GM21390 (cell line): ENCODE measurements around the gene SLC35F3.

ENCODE experiments used
- ATAC-seq: cut with Tn5 transposase; IDR thresholded peaks from one replicate; pipeline ENCODE4 v1.9.1; 2021; ENCODE audit not compliant: unreplicated experiment

SLC35F3 gene

DNA sequence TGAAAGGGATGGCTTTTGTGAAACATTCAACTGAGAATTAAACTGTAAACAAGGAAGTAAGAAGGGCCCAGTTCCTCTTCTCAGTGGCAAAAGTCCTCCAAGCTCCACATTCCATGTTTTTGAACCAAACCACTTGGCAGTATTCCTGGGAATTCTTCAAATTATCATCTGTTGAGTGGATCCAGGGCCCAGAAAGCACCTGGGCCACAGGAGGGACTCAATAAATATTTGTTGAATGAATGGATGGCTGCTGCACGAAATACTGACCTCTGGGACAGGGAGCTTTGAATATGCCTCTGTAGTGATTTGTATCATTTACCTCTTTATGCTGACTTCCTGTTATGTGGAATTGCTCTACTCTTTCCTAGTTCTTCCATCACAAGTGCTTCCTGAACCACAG lies 4.7 kb downstream of the SLC35F3 start:
- no peak for ATAC-seq

GRCh38 chr1:233912447-233912846 lies 8.0 kb downstream of the SLC35F3 start:
- no peak for ATAC-seq

DNA sequence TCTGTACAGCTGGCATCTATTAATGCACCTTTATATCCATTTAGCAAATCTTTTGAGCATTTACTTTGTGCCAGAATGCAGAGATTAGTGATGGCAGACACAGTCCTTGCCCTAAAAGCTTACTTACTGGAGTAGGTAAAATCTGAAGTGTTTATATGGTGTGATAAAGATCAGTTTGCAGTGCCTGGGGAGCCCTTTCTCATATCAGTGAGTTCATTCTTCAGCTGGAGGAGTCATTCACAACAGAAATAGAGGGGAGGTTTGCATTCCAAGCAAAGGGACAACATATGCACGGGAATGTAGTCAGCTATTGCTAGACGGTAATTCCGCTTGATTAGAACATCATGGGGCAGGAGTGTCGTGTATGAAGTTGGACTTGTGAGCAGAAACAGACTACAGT lies 8.4 kb downstream of the SLC35F3 start:
- no peak for ATAC-seq

DNA sequence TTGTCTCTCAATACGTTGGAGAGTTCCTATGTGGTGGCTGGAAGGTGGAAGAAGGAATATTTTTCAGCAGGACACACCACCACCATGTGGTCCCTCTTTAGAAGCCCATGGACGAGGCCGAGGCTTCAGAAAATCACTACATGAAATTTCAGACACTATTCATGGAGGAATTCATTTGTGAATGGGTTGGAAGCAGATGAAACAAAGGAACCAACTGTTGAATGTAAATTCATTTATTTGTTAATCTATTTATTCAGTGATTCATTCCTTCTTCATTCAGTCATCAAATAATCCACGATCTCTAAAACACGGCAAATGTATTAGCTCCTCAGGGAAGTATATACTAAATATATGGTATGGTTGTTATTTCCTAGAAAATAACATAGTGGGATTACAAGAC lies 12.2 kb downstream of the SLC35F3 start:
- no peak for ATAC-seq

DNA sequence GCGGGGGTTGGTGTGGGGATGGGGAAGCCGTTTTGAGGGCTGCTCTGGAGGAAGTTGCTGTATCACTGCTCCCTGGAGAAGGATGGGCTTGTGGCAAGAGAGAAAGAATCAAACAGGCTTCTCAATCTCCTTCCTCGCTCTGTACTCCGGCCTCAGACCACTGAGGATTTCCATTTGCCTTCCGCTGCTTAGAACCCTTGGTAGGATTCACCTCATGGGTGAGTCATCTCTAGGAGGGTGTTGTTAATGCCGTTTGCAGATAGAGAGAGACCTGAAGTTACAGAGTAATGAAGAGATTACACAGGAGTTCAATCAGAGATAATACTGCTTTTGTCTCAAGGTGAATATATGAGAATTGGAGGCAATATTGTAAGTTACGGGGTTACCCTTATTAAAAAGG lies 15.3 kb downstream of the SLC35F3 start:
- ATAC-seq, result no peak

GRCh38 chr1:233928123-233928522 lies 23.6 kb downstream of the SLC35F3 start:
- ATAC-seq, result no peak

GRCh38 chr1:233933339-233933738 lies 28.9 kb downstream of the SLC35F3 start:
- no peak for ATAC-seq

- ATAC-seq, result no peak
These were observed 30.9 kb downstream of the SLC35F3 start for GRCh38 chr1:233935297-233935868.

GRCh38 chr1:233936422-233936821 lies 31.9 kb downstream of the SLC35F3 start:
- ATAC-seq, result no peak

DNA sequence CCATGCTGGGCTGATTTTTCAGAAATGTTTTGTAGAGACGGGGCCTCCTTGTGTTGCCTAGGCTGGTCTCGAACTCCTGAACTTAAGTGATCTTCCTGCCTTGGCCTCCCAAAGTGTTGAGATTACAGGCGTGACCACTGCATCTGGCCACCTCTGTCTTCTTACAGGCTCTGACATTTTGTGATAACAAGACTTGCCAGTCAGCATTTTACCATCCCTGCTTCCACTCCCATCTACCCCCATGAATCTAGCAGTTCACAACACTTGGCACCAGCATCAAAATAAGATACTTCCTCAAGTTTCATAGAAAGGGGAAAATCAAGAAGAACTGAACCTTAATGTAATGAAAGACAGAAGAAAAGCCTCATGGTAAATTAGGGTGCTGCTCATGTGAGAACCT lies 32.4 kb downstream of the SLC35F3 start:
- no peak for ATAC-seq

DNA sequence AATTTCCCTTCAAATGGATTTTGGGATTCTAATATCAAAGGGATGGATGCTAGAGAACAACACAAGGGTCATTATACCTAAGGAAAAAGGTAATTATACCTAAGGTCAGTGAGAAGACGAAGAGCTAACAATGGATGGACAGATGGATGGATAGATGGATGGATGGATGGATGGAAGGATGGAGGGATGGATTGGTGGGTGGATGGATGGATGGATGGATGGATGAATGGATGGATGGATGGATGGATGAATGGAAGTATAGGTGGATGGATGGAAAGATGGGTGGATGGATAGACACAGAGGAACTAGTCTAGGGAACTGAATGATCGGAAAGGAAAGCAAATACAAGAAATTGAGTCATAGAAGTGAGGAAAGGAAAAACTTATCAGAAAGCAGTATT lies 34.0 kb downstream of the SLC35F3 start:
- no peak for ATAC-seq

DNA sequence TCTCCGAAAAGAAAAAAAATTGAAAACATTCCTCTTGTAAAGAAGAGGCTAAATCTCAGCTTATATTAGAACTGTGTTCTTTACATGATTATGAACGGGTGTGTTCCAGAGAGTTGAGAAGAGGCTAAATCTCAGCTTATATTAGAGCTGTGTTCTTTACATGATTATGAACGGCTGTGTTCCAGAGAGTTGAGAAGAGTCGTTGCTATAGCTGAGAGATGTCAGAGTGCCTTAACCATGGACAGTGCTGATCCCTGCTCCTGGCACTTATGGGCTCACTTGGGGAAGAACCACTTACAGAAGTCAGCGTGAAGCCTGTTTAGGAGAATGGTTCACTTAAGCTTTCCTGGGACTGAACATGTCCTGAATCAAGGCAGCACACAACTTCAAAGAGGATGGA lies 35.0 kb downstream of the SLC35F3 start:
- no peak for ATAC-seq

GRCh38 chr1:233940908-233941307 lies 36.4 kb downstream of the SLC35F3 start:
- ATAC-seq, result no peak

GRCh38 chr1:233944601-233945000 lies 40.1 kb downstream of the SLC35F3 start:
- ATAC-seq, result no peak

- no peak for ATAC-seq
These were observed 41.1 kb downstream of the SLC35F3 start for GRCh38 chr1:233945573-233945972.

DNA sequence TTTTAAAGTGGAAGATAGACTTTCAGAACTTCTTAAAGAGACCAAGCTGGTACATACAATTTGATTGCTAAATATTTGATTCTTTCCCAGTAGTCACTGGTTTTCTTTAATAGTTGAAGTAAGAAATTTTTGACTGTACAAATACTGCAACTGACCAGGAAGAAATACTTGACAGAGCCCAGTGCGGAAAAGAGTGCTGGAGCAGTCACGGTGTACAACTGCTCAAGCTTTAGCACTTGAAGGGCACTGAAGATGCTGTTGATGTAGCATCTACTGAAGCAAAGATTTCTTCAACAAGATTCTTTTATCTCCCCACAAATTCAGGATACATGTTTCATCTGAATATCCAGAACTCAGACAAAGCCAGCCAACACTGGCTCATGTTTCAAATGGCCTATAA lies 41.5 kb downstream of the SLC35F3 start:
- no peak for ATAC-seq

GRCh38 chr1:233946724-233947123 lies 42.2 kb downstream of the SLC35F3 start:
- ATAC-seq, result no peak

DNA sequence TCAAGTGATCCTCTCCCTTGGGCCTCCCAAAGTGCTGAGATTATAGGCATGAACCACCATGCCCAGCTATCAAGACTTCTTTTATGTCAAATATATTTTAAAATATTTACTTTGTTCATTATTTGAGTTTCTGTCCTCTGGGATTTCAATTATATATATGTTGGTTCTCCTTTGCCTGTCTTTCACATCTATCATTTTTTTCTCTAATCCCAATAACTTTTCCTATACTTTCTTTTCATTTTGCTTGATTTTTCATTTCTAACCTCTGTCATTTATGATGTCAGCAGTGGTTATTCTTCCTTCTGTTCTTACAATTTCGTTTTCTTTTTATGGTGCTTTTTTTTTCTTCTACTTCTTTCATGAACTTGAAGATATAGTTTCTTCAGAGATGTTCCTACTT lies 47.3 kb downstream of the SLC35F3 start:
- ATAC-seq, result no peak

DNA sequence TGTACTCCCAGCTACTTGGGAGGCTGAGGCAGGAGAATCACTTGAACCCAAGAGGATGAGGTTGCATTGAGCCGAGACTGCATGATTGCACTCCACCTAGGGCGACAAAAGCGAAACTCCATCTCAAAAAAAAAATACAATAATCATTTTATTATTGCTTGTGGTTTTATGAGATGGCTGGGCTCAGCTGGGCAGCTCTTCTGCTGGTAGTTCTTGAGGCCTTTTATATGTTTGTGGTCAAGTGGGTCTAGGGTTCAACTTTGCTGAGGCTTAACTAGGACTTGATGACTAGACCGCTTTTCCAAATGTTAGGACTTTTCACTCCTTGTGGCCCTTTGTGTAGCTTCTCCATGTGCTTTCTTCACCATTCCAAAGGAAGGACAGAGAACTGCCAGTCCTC lies 53.2 kb downstream of the SLC35F3 start:
- ATAC-seq, result no peak

GRCh38 chr1:233959102-233959501 lies 54.6 kb downstream of the SLC35F3 start:
- ATAC-seq, result no peak

DNA sequence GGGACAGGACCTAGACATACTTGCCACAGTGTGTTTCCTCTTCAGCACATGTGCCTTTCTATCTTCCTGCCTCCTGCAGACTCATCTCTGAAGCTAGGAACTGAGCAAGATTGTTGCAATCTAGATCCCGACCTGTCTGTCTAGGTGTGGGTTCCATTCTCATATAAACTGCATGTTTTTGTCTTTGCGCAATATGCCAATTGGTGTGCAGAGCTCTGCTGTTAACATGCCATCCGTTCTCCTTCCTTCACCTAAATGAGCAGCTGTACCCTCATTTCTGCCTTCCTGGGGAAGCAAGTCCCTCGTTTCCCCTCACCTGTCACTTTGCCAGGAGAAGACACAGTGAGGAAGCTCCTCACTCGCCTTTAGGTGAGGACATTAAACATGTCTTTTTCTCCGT lies 55.5 kb downstream of the SLC35F3 start:
- ATAC-seq, result no peak

DNA sequence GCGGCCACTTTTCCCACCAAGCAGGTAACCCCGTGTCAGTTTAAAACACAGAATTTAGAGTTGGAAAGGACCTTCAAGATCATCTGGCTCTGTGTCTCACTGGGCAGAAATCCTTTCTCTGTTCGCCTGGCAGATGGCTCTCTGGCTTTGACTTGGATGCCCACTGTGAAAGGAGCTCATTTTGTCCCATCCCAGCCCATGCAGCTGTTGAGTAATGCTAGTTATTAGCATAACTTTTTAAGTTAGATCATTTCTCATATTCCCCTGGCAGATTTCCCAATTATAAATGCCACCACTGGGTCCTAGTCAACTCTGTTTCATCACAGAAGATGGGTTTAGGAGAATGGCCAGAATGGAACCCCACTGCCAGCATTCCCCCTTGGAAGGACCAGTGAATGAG lies 55.9 kb downstream of the SLC35F3 start:
- ATAC-seq, result no peak

- no peak for ATAC-seq
These were observed 58.4 kb downstream of the SLC35F3 start for GRCh38 chr1:233962878-233963277.

GRCh38 chr1:233965856-233966255 lies 61.4 kb downstream of the SLC35F3 start:
- no peak for ATAC-seq
